GM19397 (cell line): ENCODE data around the gene PHKG2.

Experiments used
- ATAC-seq: cut with Tn5 transposase; IDR thresholded peaks from one replicate; pipeline ENCODE4 v1.9.1; 2021; ENCODE audit warnings: mild to moderate bottlenecking, moderate library complexity; ENCODE audit not compliant: unreplicated experiment

The PHKG2 gene

GRCh38 chr16:30793508-30794069 lies 45.4 kb downstream of the PHKG2 start:
- ATAC-seq: no peak

GRCh38 chr16:30794634-30795033 lies 46.4 kb downstream of the PHKG2 start:
- ATAC-seq: no peak

GRCh38 chr16:30797670-30798309 lies 49.6 kb downstream of the PHKG2 start:
- no peak for ATAC-seq
